BJ (cell line): ENCODE measurements around the gene ATP8B3. TPM values are rescaled to one million over a fixed set of nuclear protein-coding genes. Genes with fewer than 3 reads are reported as not detected.

ENCODE experiments used
- CTCF ChIA-PET: fragments of 350-600 bp; formaldehyde crosslinking; extraction: SDS; loops from one replicate; lab custom pipeline; 2021; ENCODE audit warnings: antibody characterized with exemption, inconsistent platforms; lab: Yijun Ruan, JAX
- POLR2A ChIA-PET: fragments of 300-600 bp; sonication (Branson Sonifier 250); formaldehyde crosslinking; extraction: SDS; loops from one replicate; lab custom pipeline; 2021; ENCODE audit warnings: antibody characterized with exemption; lab: Charles Lee
- DNase-seq: peaks from one replicate; pipeline ENCODE4 v3.0.0-alpha.2; 2011; ENCODE audit warnings: low read depth
- H3K27me3 ChIP-seq: 2 replicates; pipeline ENCODE4 v1.6.0; 2011; ENCODE audit warnings: low read length; ENCODE audit not compliant: control insufficient read depth, insufficient read depth
- H3K36me3 ChIP-seq: 2 replicates; pipeline ENCODE4 v1.5.1; 2011; ENCODE audit warnings: low read length; ENCODE audit not compliant: control insufficient read depth, insufficient read depth
- H3K4me3 ChIP-seq: 2 replicates; pipeline ENCODE4 v1.5.1; 2011; ENCODE audit warnings: low read depth, mild to moderate bottlenecking, control low read depth, low read length
- CTCF ChIP-seq: IDR thresholded peaks from 2 replicates; pipeline ENCODE4 v1.5.1; 2011; ENCODE audit warnings: low read depth, mild to moderate bottlenecking, control low read depth, inconsistent platforms, low read length, moderate library complexity; ENCODE audit not compliant: insufficient read depth
- polyA plus RNA-seq: library from polyadenylated mRNA; depleted of rRNA; stranded (reverse); fragments of >200 nt; gene quantifications from 2 replicates; pipeline ENCODE4 v1.2.3, GENCODE V29; 2011

ATP8B3 gene
- polyA plus RNA-seq, 1 experiment = 4.6 TPM

GRCh38 chr19:1818549-1819195, 6.6 kb upstream of the ATP8B3 start:
- Histone ChIP-seq H3K27me3 (no peaks in the 10 kb centered on the region), H3K4me3 (no peak overlapping the region), H3K36me3 (peaks cover 58% of the 10 kb centered on the region)
- ChIA-PET POLR2A (no interaction called here), CTCF (interaction anchor here (0.6 to 1.9 kb wide), 4 partner anchors 7 to 35 kb away, joined by 3 to 9 read pairs (median 6); no protein-coding TSS in a partner anchor)
- no peak for DNase-seq
- TF ChIP-seq CTCF = no peak

GRCh38 chr19:1817553-1818179, 5.6 kb upstream of the ATP8B3 start:
- ChIA-PET POLR2A (no interaction called here), CTCF (interaction anchor here (1.1 to 1.9 kb wide), 3 partner anchors 8 to 146 kb away, joined by 3 to 9 read pairs (median 4); no protein-coding TSS in a partner anchor)
- TF ChIP-seq CTCF = no peak
- Histone ChIP-seq H3K36me3 (peaks cover 52% of the 10 kb centered on the region), H3K27me3 (no peaks in the 10 kb centered on the region), H3K4me3 (no peak overlapping the region)
- DNase-seq = no peak

GRCh38 chr19:1816530-1817298, 4.6 kb upstream of the ATP8B3 start:
- no peaks in the 10 kb centered on the region for H3K27me3 ChIP-seq
- CTCF ChIA-PET = interaction anchor here (0.8 to 2.3 kb wide), 4 partner anchors 9 to 145 kb away, joined by 3 to 9 read pairs (median 6); no protein-coding TSS in a partner anchor
- no peak for TF ChIP-seq CTCF
- H3K36me3 ChIP-seq = peaks cover 45% of the 10 kb centered on the region
- POLR2A ChIA-PET = no interaction called here
- H3K4me3 ChIP-seq = no peak overlapping the region
- DNase-seq = no peak

GRCh38 chr19:1815605-1816529, 3.8 kb upstream of the ATP8B3 start:
- POLR2A ChIA-PET = no interaction called here
- H3K4me3 ChIP-seq = no peak overlapping the region
- no peak for DNase-seq
- H3K36me3 ChIP-seq = peaks cover 39% of the 10 kb centered on the region
- CTCF ChIA-PET = interaction anchor here (0.8 to 2.3 kb wide), 3 partner anchors 10 to 144 kb away, joined by 3 to 8 read pairs (median 4); no protein-coding TSS in a partner anchor
- TF ChIP-seq CTCF = no peak
- H3K27me3 ChIP-seq = no peaks in the 10 kb centered on the region
